ENCODE results near the gene CLTCL1. TPM values are rescaled to one million over a fixed set of nuclear protein-coding genes. Genes with fewer than 3 reads are reported as not detected.

CLTCL1 gene
- total RNA-seq, 1 experiment from 2014 or later, result 11.9 TPM

- BruUV-seq (replicated peaks), result no TSS peak
- CTCF ChIA-PET, result no interaction called here
- ATAC-seq (no peak), DNase-seq (ENCODE audit: low read depth, low spot score) (no peak)
- no peaks in the 10 kb centered on the region for H3K4me1 ChIP-seq (ENCODE audit: control insufficient read depth, insufficient read depth, low read length)
- no peak overlapping the region for H3K4me3 ChIP-seq (ENCODE audit: low read depth in 2 of 2, low read length in 2 of 2)
- H3K27ac ChIP-seq (ENCODE audit: low read length), result no peak overlapping the region
- intact Hi-C loops (cut with micrococcal nuclease; ENCODE audit: unreplicated experiment), result no loop called here
- no peak for TF ChIP-seq CTCF (IDR thresholded peaks at IDR 0.05)
- TF ChIP-seq TCF7L2 (IDR thresholded peaks at IDR 0.05; ENCODE audit: low read depth, low read length), result no peak
- TF ChIP-seq, protein P1, sequence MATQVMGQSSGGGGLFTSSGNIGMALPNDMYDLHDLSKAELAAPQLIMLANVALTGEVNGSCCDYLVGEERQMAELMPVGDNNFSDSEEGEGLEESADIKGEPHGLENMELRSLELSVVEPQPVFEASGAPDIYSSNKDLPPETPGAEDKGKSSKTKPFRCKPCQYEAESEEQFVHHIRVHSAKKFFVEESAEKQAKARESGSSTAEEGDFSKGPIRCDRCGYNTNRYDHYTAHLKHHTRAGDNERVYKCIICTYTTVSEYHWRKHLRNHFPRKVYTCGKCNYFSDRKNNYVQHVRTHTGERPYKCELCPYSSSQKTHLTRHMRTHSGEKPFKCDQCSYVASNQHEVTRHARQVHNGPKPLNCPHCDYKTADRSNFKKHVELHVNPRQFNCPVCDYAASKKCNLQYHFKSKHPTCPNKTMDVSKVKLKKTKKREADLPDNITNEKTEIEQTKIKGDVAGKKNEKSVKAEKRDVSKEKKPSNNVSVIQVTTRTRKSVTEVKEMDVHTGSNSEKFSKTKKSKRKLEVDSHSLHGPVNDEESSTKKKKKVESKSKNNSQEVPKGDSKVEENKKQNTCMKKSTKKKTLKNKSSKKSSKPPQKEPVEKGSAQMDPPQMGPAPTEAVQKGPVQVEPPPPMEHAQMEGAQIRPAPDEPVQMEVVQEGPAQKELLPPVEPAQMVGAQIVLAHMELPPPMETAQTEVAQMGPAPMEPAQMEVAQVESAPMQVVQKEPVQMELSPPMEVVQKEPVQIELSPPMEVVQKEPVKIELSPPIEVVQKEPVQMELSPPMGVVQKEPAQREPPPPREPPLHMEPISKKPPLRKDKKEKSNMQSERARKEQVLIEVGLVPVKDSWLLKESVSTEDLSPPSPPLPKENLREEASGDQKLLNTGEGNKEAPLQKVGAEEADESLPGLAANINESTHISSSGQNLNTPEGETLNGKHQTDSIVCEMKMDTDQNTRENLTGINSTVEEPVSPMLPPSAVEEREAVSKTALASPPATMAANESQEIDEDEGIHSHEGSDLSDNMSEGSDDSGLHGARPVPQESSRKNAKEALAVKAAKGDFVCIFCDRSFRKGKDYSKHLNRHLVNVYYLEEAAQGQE (IDR thresholded peaks at IDR 0.05; ENCODE audit: insufficient read depth in 1 of 2, low read depth in 2 of 2, low read length in 1 of 2), result no peak
- TF ChIP-seq POLR2AphosphoS5 (IDR thresholded peaks at IDR 0.05; ENCODE audit: low read depth, low read length), result no peak
- TF ChIP-seq SIN3A (IDR thresholded peaks at IDR 0.05; ENCODE audit: borderline replicate concordance, insufficient read depth, low read depth, low read length), result no peak
- in situ Hi-C loops (cut with HindIII; ENCODE audit: low pct_unique_long_range_greater_than_20kb, low sequenced_read_pairs), result no loop called here
- no peaks in the 10 kb centered on the region for H3K9me3 ChIP-seq (ENCODE audit: control insufficient read depth, insufficient read depth, low read depth, low read length)
- H3K27me3 ChIP-seq (ENCODE audit: control insufficient read depth, insufficient read depth, low read length), result no peaks in the 10 kb centered on the region; the same call in 1 of the 2 replicates
- POLR2A ChIA-PET, result no interaction called here
- peaks cover 4% of the 10 kb centered on the region; the same call in 1 of the 2 replicates for H3K36me3 ChIP-seq (ENCODE audit: control insufficient read depth, insufficient read depth, low read length)
Measured at GRCh38 chr22:19148417-19149046, 143.0 kb downstream of the CLTCL1 start.

DNA sequence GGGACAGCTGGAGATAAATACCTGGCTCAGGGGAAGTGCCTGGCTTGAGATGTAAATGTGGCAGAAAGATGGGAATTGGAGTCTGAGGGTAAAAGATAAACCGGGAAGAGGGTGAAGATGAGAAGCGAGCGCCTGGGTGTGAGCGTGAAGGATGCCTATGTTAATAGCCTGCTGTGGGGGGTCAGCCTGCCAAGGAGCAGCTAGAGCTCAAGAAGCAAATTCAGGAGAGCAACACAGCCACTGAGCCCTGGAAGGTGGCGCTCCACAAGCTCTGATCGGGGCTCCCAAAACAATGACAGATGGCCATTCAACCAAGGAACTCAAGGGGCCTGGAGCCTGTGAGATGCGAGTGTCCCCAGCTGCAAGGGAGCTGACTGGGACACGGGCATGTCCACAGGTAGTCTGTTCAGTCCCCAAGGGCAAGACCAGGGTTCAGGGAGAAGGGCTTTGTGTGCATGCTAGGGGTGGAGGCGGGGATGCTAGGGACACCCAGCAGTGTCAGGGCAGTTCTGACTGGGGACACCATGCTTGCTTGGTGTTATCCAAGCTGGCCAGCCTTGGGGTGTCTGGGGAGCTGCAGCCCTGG lies 144.2 kb downstream of the CLTCL1 start:
- no peaks in the 10 kb centered on the region for H3K9me3 ChIP-seq (ENCODE audit: control insufficient read depth, insufficient read depth, low read depth, low read length)
- ChIA-PET POLR2A (interaction anchor here (0.5 kb wide), 1 partner anchor 70 kb away, joined by 3 read pairs; no protein-coding TSS in a partner anchor), CTCF (no interaction called here)
- TF ChIP-seq POLR2AphosphoS5 (IDR thresholded peaks at IDR 0.05; ENCODE audit: low read depth, low read length) (no peak), CTCF (IDR thresholded peaks at IDR 0.05) (no peak), TCF7L2 (IDR thresholded peaks at IDR 0.05; ENCODE audit: low read depth, low read length) (no peak), SIN3A (IDR thresholded peaks at IDR 0.05; ENCODE audit: borderline replicate concordance, insufficient read depth, low read depth, low read length) (no peak)
- TF ChIP-seq, protein P1 (IDR thresholded peaks at IDR 0.05; ENCODE audit: insufficient read depth in 1 of 2, low read depth in 2 of 2, low read length in 1 of 2), result no peak
- in situ Hi-C loops (cut with HindIII; ENCODE audit: low pct_unique_long_range_greater_than_20kb, low sequenced_read_pairs) (no loop called here), intact Hi-C loops (cut with micrococcal nuclease; ENCODE audit: unreplicated experiment) (no loop called here)
- ATAC-seq, result no peak
- H3K27me3 ChIP-seq (ENCODE audit: control insufficient read depth, insufficient read depth, low read length), result no peaks in the 10 kb centered on the region; the same call in 1 of the 2 replicates
- no peak overlapping the region for H3K4me3 ChIP-seq (ENCODE audit: low read depth in 2 of 2, low read length in 2 of 2)
- DNase-seq (ENCODE audit: low read depth, low spot score), result no peak
- peaks cover 4% of the 10 kb centered on the region; the same call in 1 of the 2 replicates for H3K36me3 ChIP-seq (ENCODE audit: control insufficient read depth, insufficient read depth, low read length)
- BruUV-seq (replicated peaks), result no TSS peak
- no peaks in the 10 kb centered on the region for H3K4me1 ChIP-seq (ENCODE audit: control insufficient read depth, insufficient read depth, low read length)
- no peak overlapping the region for H3K27ac ChIP-seq (ENCODE audit: low read length)
